DMS53 treated with DMSO at 0.1 percent for 48 hours (cell line): Measurements from ENCODE around the gene KRTAP6-2.

Experiments
- DNase-seq: peaks from one replicate; lab custom pipeline; 2025; ENCODE audit not compliant: unreplicated experiment; lab: John Stamatoyannopoulos, UW

The KRTAP6-2 gene

GRCh38 chr21:30577766-30578165 is 20.9 kb downstream of the KRTAP6-2 start:
- DNase-seq = no peak

GRCh38 chr21:30567617-30568016 is 31.1 kb downstream of the KRTAP6-2 start:
- no peak for DNase-seq

GRCh38 chr21:30563630-30564029 is 35.1 kb downstream of the KRTAP6-2 start:
- no peak for DNase-seq

GRCh38 chr21:30563072-30563471 is 35.6 kb downstream of the KRTAP6-2 start:
- DNase-seq = no peak

GRCh38 chr21:30561957-30562356 is 36.7 kb downstream of the KRTAP6-2 start:
- DNase-seq = no peak

- DNase-seq = no peak
Measured at GRCh38 chr21:30561264-30561895, 37.3 kb downstream of the KRTAP6-2 start, which contains the start of gene KRTAP19-7. Gene KRTAP19-7 (minus strand): TSS chr21:30561314. CDS start chr21:30561289, 25 bp downstream.

- no peak for DNase-seq
Measured at GRCh38 chr21:30555095-30555494, 43.6 kb downstream of the KRTAP6-2 start.

GRCh38 chr21:30552782-30553181 is 45.9 kb downstream of the KRTAP6-2 start:
- DNase-seq = no peak
